ENCODE data around the gene PRDM2. TPM values are rescaled to one million over a fixed set of nuclear protein-coding genes. Genes with fewer than 3 reads are reported as not detected.

The PRDM2 gene
- total and polyA plus RNA-seq, 7 donors: 6.7 to 53.2 (median 34.6) TPM

GRCh38 chr1:13722808-13723360 is 22.9 kb downstream of the PRDM2 start:
- intact Hi-C loops (cut with DNase I): no loop called here
- Histone ChIP-seq H3K9me3 (no peaks in the 10 kb centered on the region), H3K27ac (no peak overlapping the region), H3K4me3 (no peak overlapping the region), H3K36me3 (no peaks in the 10 kb centered on the region), H3K27me3 (no peaks in the 10 kb centered on the region), H3K4me1 (peaks cover 0 to 16% (median 0%) of the 10 kb centered on the region in 4 donors)
- no peak for DNase-seq
- TF ChIP-seq EP300 (IDR thresholded peaks at IDR 0.05) (no peak), POLR2A (IDR thresholded peaks at IDR 0.05) (no peak), POLR2AphosphoS5 (IDR thresholded peaks at IDR 0.05) (no peak), CTCF (IDR thresholded peaks at IDR 0.05) (no peak)
- 93 to 94% methylated on average over 7 of the region's 7 CpGs for WGBS, 2 donors

- Histone ChIP-seq H3K4me1 (peaks cover 0 to 16% (median 0%) of the 10 kb centered on the region in 4 donors), H3K36me3 (no peaks in the 10 kb centered on the region), H3K9me3 (no peaks in the 10 kb centered on the region), H3K27ac (no peak overlapping the region), H3K4me3 (no peak overlapping the region), H3K27me3 (no peaks in the 10 kb centered on the region)
- TF ChIP-seq POLR2AphosphoS5 (IDR thresholded peaks at IDR 0.05) (no peak), CTCF (IDR thresholded peaks at IDR 0.05) (no peak), EP300 (IDR thresholded peaks at IDR 0.05) (no peak), POLR2A (IDR thresholded peaks at IDR 0.05) (no peak)
- intact Hi-C loops (cut with DNase I): no loop called here
- WGBS, 2 donors: 90 to 91% methylated on average over 4 of the region's 4 CpGs
- no peak for DNase-seq
These were observed 23.8 kb downstream of the PRDM2 start for GRCh38 chr1:13723810-13724209.

GRCh38 chr1:13725714-13726175 is 25.8 kb downstream of the PRDM2 start:
- TF ChIP-seq CTCF (IDR thresholded peaks at IDR 0.05): peak in 3 of 4 experiments; percentile 20 to 44 (median 24)
- no peak for TF ChIP-seq EP300 (IDR thresholded peaks at IDR 0.05)
- no peak for TF ChIP-seq POLR2A (IDR thresholded peaks at IDR 0.05)
- Histone ChIP-seq H3K27ac (no peak overlapping the region), H3K4me3 (no peak overlapping the region), H3K27me3 (no peaks in the 10 kb centered on the region), H3K36me3 (no peaks in the 10 kb centered on the region), H3K4me1 (peaks cover 0 to 20% (median 4%) of the 10 kb centered on the region in 4 donors), H3K9me3 (no peaks in the 10 kb centered on the region)
- WGBS, 2 donors: 36 to 57% methylated on average over 4 of the region's 4 CpGs
- DNase-seq: no peak
- intact Hi-C loops (cut with DNase I): no loop called here

GRCh38 chr1:13728091-13728715 is 28.2 kb downstream of the PRDM2 start:
- no peaks in the 10 kb centered on the region for H3K36me3 ChIP-seq
- H3K9me3 ChIP-seq: no peaks in the 10 kb centered on the region
- H3K27ac ChIP-seq: no peak overlapping the region
- no peak for TF ChIP-seq POLR2AphosphoS5 (IDR thresholded peaks at IDR 0.05)
- TF ChIP-seq POLR2A (IDR thresholded peaks at IDR 0.05): no peak
- TF ChIP-seq EP300 (IDR thresholded peaks at IDR 0.05): no peak
- no peak for TF ChIP-seq CTCF (IDR thresholded peaks at IDR 0.05)
- WGBS, 2 donors: 81% methylated on average over 4 of the region's 4 CpGs
- intact Hi-C loops (cut with DNase I): no loop called here
- DNase-seq: no peak
- no peak overlapping the region for H3K4me3 ChIP-seq
- no peaks in the 10 kb centered on the region for H3K27me3 ChIP-seq
- peaks cover 0 to 20% (median 4%) of the 10 kb centered on the region in 4 donors for H3K4me1 ChIP-seq

All from sigmoid colon (tissue), 7 donors.